HG03139 (cell line): ENCODE results near the gene RPLP2.

Experiments used
- ATAC-seq: cut with Tn5 transposase; IDR thresholded peaks from one replicate; pipeline ENCODE4 v1.9.1; 2021; ENCODE audit not compliant: unreplicated experiment

Gene RPLP2

DNA sequence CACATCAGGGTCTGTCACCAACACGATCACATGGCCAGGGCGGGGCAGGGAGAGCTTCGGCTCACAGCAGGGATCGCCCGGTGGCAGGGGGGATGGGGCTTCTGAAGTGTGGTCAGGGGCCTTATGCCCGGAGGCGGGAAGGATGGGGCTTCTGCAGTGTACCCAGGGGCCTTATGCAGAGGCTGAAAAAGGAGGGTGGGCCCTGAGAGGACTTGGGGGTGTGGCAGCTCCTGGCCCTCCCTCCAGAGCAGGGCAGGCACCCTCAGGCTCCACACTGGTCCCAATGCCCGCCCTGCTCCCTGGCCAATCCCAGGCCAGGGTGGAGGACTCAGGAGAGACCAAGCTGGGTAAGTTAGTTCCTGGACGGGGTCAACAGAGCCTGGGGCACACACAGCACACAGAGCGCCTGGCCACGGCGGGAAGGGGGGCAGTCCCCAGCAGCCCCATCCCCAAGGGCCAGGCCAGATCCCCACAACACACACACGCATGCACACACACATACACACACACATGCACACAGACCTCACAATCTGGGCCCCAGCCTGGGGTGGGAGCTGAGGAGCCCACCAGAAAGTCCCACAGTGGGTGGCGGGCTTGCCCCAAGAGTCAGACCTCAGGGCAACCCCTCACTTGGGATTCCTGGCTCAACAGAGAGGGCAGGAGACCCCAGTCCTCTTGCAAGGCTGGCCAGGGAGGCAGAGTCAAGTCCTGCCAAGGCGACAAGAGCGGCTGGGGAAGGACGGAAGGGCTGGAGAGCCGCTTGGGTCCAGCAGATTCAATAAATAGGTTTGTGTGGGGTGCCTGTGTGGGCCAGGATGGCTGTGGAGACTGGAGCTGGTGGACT, 18.8 kb upstream of the RPLP2 start:
- ATAC-seq = no peak

DNA sequence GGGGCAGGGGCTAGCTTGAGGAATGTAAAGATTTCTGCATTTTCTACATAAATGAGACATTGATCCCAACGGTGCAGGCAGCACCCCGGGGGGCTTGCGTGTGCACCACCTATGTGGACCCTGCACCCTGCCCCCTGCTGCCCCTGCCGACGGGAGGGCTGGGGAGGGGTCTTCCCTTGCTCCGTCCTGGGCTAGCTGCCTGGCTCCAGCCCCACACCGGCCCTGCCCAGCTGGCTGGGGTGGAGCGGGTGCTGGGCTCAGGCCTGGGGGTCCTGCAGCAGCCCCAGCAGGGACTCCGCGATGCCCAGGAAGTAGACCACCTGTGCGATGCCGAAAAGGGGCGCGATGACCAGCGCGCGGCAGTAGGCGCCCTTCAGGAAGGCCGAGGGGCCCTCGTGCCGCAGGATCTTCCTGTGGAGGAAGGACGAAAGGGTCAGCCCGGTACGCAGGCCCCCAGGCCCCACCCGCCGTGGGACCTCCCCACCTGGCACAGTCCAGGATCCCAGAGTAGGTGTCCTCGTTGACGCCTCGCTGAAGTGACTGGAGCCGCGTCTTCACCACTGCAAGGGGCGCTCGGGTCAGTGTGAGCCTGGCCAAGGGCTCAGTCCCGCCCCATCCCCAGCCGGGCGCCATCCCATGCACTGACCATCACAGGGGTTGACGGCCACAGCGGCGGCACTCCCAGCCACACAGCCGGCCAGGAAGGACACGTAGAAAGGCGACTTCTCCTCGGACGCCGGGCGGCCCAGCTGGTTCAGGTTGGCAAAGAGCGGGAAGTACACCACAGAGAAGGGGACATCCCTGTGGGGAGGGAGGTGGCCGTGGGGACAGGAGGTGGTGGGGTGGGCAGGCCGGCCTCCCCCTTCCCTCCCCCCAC, 17.9 kb upstream of the RPLP2 start:
- no peak for ATAC-seq

DNA sequence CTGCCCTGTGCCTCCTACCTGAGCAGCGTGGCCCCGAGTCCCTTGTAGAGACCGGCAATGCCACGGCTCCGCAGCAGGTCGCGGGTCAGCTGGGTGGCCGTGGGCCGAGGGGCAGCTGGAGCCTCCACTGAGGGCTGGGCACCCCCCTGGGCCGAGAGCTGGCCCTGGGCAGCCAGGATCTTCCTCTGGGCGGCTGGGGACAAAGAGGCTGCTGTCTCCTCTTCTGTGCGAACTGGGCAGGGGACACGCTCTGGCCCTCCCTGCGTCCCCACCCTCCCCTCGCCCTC, 17.3 kb upstream of the RPLP2 start:
- ATAC-seq = no peak

DNA sequence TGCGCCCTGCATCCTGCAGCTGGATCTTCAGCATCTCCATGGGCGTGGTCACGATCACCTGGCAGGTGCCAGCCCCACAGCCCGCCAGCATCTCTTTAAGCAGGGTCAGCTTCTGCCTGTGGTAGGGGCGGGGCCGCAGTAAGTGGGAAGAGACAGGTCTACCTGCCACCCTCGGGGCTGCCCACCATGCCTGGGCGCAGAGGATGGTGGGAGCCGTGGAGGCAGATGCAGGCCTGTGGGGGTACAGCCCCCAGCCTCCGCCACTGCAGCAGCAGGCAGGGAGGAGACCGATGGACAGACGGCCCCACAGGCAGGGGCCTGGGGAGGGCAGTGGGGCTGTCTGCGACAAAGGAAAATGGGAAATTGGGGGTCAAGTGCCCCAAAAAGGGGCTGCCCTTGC, 16.9 kb upstream of the RPLP2 start:
- no peak for ATAC-seq

DNA sequence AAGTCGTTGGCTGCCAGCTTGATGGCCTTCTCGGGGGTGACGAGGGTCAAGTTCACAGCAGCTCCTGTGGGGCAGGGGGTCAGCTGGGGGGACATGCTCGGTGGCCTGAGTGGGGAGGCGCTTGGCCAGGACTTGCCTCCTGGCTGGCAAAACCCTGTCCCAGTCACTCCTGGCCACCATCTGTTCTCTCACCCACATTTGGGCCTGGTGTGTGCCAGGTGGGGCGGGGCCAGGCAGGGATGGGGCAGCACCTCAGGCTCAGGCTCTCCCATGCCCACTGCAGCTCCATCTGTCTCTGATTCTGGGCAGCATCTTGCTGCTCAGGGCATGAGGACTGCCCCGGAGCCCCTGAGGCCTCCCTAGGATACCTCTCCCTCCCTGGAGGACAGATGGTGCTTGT, 16.2 kb upstream of the RPLP2 start:
- no peak for ATAC-seq

DNA sequence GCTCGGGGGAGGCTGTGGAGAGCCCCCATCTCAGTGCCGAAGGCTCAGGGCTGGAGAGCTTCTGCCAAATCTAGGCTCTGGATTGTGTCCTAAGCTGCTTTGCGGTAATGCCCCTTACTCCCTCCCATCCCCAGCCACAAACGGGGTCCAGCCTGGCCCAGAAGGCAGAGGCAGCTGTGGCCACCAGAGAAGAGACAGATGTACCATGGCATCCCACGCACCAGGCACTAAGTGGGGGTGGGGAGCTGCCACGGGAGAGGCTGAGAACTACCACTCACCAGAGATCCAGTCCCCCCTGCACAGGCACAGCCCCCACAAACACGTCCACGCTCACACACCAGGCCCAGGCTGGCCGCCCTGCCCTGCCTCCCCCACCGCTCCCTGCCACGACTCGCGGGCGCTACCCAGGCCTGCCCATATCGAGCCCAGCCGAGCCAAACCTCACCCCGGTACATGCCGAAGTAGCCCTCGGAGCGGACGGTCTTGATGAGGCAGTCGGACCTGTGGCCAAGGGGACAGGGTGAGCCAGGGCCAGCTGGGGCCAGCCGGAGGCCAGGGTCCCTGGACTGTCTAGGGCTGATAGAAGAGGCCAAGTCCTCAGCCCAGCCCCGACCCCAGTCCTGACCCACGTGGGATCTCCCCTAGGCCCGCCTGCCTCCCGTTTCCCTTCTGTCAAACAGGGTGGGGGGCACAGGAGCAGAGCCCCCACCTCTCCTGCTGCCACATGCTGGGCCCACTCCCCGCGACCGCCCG, 15.6 kb upstream of the RPLP2 start:
- no peak for ATAC-seq

DNA sequence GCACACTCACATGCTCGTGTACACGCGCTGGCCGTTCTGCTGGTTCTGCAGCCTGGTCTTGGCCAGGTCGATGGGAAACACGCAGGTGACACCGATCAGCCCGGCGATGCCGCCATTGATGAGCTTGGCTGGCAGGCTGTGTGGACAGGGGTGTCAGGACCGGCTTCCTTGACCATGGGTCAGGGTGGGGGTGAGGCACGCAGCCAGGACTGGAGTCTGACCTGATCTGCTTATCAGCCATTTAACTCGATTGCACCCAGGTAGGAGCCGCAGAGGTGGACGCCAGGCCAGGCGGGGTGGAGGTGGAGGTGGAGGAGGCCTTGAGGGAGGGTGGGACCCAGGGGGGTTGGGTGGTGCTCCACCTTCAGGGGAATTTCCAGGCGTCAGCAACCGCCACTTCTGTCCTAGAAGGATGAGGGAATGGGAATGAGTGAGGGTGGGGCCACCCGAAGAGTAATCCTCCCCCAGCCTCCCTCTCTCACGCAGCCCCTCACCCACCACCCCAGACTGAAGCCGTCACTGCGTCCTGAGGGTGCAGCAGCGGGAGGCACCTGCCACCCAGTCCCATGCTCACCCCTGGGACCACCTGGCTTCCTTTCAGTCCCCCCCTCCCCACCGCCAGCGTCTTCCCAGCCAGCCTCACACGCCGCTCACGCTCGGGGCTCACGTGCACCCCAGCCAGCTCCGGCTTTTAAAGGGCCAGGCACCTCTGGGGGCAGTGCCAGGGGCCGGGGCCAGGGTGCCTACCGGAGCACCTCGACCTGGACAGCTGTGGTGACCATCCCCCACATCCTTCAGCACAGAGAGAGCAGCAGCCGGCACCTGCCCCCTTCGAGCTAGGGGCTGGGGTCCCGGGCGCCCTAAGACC, 14.8 kb upstream of the RPLP2 start:
- ATAC-seq = no peak

DNA sequence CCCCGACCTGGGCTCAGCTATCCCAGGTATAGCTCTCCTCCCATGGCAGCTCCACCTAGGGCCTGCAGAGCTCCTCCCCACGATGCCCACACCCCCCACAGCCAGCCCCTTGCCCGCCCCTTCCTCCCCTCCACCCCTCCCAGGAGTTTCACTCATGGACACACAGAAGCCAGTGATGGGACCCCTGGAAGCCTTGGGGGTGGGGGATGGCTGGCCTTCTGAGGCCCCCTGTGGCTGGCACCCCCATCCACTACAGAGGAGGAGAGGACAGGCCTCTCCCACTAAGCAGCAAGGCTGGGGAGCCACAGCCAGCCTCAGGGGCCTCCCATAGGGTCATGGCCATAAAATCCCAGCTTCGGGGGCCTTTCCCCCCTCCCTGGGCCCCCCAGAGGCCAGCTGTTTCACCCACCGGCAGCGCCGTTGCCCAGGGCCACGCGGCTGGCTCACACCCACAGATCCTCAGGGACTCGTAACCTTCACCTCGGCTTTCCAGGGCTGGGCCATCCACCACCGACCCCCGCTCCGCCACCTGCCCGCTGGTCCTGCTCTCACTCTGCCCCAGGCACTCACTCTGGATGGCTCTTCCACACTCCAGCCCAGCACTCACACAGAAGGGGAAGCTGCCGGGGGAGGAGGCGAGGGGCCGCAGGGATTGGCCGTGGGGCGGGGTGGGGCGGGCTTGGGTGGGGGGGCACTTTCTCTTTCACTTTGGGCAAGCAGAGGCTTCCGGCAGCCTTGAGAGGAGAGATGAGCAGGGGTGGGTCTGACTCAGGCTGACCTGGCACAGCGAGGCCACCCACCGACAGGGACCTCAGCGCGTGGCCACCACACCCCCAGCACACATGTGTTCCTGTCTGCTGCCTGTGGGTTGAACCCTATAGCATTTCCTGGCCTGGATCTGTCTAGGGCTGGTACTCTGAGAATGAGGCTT, 13.9 kb upstream of the RPLP2 start:
- ATAC-seq = no peak

DNA sequence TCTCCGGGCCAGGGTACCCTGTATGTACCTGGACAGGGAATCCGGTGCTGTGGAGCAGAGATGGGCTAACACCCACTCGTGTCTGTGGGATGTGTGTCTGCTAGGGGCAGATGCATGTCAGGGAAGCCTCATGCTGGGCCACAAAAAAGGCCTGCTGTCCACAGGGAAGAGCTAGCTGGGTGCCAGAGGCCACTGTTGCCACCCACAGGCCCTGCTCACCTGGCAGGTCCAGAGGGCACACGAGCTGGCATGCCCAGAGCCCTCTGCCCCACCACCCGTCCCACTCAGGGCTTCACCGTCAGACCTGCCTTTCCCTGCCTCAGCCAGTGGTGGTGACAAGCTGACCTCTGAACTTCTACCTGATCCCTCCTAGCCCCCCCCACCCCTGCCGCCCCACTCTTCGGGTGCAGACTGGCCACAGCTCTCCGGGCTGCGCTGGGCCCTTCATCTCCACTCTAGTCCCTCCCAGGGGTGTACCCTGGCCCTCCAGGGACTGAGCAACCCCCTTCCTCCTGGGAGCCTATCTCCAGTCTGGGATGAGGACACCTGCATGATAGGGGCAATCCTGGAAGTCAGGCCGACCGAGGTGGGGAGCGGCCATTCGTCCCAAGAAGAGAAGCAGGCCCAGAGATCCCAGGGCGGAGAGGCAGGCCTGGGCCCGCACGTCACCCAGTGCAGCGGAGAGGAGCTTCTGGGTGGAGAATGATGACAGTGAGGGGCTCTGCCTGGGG, 13.0 kb upstream of the RPLP2 start:
- no peak for ATAC-seq

DNA sequence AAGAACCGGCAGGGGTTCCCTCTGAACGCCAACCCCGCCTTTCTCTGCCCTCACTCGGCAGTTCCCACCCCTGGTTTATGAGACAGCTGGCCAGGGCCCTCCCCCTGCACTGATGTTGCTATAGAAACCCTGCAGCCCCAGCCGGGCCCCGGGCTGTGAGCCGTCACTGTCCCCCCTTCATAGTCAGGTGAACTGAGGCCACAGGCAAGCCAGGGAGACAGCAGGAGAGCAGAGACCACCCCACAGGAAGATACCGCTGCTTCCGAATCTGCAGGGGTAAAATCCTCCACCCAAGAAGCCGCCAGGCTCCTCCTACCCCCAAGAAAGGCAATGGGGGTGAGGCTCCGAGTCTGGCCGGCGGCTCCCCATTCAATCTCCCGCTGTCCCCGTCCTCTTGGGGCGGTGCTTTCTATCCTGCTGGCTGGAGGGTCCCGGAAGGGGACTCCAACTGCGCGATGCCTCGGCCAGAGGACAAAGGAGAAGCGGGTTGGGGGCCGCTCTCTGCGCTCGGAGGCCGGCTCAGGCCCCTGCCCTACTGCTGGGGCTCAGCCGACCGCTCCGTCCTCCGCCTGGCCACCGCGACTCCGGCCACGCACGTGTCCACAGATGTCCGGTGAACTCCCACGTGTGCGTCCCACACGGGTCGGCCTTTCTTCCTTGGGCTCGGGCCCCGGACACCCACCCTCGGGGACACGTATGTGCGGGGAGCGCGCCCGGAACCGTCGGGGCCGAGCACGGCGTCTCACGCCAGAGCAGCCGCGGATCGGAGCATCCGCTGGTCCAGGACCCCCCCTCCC, 12.3 kb upstream of the RPLP2 start:
- peak; percentile 24 for ATAC-seq

DNA sequence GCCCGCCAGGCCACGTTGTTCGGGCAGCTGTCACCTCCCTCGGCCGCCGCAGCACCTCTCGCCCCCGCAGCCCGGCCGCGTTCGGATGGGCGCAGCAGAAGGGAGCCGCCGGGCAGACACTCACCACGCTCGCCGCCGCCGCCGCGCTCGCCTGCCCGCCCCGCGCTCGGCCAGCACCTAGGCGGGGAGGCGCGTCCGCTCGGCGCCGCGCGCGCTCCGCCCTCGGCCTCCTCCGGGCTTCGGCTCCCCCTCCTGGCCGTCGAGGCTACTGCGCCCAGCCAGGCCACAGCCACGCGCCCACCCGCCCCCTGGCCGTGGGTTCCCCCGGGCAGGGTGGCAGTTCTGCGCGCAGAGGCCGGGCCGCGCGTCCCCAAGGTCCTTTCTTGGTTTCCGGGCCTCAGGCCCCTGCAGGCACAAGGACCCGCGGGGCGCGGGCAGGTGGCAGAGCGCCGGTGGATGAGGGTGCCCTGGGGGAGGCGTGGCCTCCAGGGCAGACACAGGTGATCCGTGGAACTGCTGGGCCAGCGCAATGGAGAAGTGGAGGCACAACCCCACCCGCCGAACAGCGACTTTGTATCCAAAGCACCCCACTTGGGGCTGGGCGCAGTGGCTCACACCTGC, 11.6 kb upstream of the RPLP2 start, which contains the start of gene SLC25A22:
Gene SLC25A22, minus strand, starts transcription at position 189 of the 621 bp plus-strand sequence. CDS start 3,275 bp downstream, outside the sequence.
- peak; percentile 45 for ATAC-seq

DNA sequence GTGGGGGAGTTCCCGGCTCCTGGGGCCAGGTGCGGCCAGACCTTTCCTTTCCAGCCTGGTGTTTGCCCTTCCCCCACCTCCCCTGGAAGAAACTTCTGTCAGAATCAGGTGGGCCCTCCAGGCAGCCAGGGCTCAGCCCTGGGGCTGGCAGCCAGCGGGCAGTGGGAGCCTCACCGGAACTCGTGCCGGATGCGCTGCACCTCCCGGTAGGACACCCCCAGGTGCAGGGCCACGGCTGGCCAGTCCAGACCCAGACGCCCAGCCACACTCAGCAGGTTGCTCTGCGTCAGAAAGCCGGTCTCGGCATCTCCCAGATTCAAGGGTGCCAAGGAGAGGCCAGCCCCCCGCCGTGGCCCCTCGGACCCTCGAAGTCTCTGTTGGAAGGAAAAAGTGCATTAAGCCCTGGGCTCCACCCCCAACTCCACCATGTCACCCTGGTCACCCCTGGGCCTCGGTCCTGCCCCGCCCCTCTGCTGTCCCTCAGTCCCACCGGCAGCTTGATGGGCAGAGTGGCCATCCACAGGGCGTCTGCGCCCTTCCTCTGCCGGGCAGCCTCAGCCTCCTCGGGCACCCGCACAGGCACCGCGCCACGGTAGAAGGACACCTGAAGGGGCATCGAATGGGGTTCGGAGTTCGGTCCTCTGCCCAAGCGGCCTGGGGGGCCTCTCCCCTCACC, 10.0 kb upstream of the RPLP2 start:
- ATAC-seq = no peak

DNA sequence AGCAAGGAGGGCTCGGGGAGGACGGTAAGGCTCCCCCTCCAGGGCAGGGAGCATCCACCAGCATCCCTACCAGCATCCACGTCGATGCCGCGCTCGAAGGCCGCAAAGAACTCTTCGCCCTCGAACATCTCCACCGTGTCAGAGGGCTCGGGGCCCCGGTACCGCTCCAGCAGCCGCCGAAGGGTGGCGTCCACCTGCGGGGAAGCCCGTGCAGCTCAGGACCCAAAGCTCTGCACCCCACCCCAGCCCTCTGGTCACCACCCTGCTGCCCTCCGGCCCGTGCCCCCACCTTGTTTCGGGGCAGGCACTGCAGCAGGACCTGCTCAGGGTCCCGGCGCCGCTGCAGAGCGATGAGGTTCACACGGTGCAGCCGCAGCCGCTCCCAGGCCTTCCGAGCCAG, 9.3 kb upstream of the RPLP2 start:
- no peak for ATAC-seq

DNA sequence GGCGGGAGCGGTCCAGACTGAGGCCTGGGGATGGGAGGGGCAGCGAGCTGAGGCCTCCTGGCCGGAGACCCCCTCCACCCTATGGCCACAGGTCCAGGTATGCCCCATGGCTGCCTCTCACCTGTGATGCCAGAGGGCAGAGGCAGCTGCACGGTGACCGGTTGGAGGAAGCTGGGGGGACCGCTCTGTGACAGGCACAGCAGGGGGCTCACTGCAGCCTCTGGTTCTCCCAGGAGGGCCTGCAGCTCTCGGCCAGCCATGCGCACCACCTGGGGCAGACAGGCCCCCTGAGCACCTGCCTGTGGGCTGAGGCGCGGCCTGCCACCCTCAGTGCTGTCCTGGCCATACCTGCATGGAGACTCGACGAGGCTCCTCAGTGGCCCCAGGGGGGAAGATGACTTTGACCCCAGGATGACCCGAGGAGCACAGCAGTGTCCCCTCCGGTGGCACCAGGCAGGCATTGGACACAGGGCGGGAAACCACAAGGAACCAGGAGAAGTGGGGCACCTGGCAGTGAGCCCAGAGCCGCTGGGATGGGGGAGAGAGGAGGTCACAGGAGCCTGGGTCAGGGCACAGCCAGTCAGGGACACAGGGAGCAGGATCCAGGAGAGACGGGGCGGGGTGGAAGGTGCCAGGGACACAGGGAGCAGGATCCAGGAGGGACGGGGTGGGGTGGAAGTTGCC, 8.5 kb upstream of the RPLP2 start:
- ATAC-seq = no peak

DNA sequence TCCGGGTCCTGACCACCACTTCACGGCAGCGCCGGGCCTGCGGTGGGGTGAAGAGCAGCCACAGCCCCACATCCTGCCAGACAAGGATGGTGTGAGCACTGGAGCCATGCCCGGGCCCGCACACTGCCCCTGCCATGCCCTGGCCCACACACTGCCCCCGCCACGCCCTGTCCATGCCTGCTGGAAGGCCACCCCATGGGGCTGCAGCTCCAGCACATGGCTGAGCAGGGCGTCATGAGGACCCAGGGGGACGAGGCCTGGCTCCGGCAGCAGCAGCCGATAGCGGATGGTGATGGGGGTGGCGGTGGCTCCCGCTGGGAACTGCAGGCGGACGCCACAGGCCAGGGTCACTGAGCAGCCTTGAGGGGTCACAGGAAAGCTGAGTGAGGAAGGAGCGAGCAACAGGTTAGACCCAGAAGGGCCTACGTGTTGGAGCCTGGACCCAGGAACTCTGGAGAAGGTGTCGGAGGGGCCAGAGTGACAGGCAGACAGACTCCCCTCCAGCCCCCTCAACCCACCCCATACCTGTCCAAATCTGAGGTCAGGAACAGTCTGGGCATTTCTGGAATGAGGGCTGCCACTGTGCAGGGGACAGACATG, 7.6 kb upstream of the RPLP2 start:
- ATAC-seq = no peak
